SU-DHL-6 (cell line): Measurements from ENCODE around the gene MT1E.

Experiments used
- CTCF ChIP-seq: fragments of 200-600 bp; sonication (generic); IDR thresholded peaks from one replicate; pipeline ENCODE4 v1.5.1; 2017; ENCODE audit warnings: antibody characterized with exemption, mild to moderate bottlenecking, low read length, moderate library complexity; ENCODE audit not compliant: insufficient read depth, poor library complexity, severe bottlenecking
- EZH2phosphoT487 ChIP-seq: fragments of 200-600 bp; sonication (generic), shearing (Covaris generic); conservative IDR thresholded peaks from 2 replicates; pipeline ENCODE4 v1.6.1; 2018; ENCODE audit warnings: mild to moderate bottlenecking, antibody characterized with exemption, low read length, moderate library complexity, mixed read lengths

- TF ChIP-seq CTCF (no peak), EZH2phosphoT487 (no peak)
Measured at GRCh38 chr16:56647641-56648431, 22.3 kb downstream of the MT1E start.
